Smooth muscle cell (in vitro differentiated cells): Measurements from ENCODE around the gene MLH1. TPM values are rescaled to one million over a fixed set of nuclear protein-coding genes. Genes with fewer than 3 reads are reported as not detected.

Experiments used
- DNase-seq: peaks from one replicate; lab custom pipeline; 2025; ENCODE audit not compliant: unreplicated experiment; lab: John Stamatoyannopoulos, UW
- H2AFZ ChIP-seq: fragments of 200-600 bp; sonication (generic); 2 replicates; pipeline ENCODE4 v1.6.0; 2016; ENCODE audit warnings: antibody characterized with exemption, low read depth, mild to moderate bottlenecking
- H3F3A ChIP-seq: fragments of 200-600 bp; sonication (generic); 2 replicates; pipeline ENCODE4 v1.6.0; 2017; ENCODE audit warnings: antibody characterized with exemption, low read depth
- H3K27ac ChIP-seq: fragments of 200-600 bp; sonication (generic); 2 replicates; pipeline ENCODE4 v1.5.1; 2016; ENCODE audit warnings: low read depth, mild to moderate bottlenecking
- H3K27me3 ChIP-seq: fragments of 200-600 bp; sonication (generic); 2 replicates; pipeline ENCODE4 v1.6.1; 2016; ENCODE audit warnings: low read depth, mild to moderate bottlenecking
- H3K36me3 ChIP-seq: fragments of 200-600 bp; sonication (generic); 2 replicates; pipeline ENCODE4 v1.5.1; 2016; ENCODE audit warnings: low read depth
- H3K4me1 ChIP-seq: fragments of 200-600 bp; sonication (generic); 2 replicates; pipeline ENCODE4 v1.5.1; 2016; ENCODE audit warnings: low read depth
- H3K4me2 ChIP-seq: fragments of 200-600 bp; sonication (generic); 2 replicates; pipeline ENCODE4 v1.6.0; 2016; ENCODE audit warnings: mild to moderate bottlenecking
- H3K4me3 ChIP-seq: fragments of 200-600 bp; sonication (generic); 2 replicates; pipeline ENCODE4 v1.5.1; 2016; ENCODE audit warnings: mild to moderate bottlenecking
- H3K79me2 ChIP-seq: fragments of 200-600 bp; sonication (generic); 2 replicates; pipeline ENCODE4 v1.6.0; 2016; ENCODE audit warnings: low read depth, mild to moderate bottlenecking
- H3K9ac ChIP-seq: fragments of 200-600 bp; sonication (generic); 2 replicates; pipeline ENCODE4 v1.6.0; 2016; ENCODE audit warnings: low read depth
- H3K9me3 ChIP-seq: fragments of 200-600 bp; sonication (generic); replicated peaks from 2 replicates; pipeline ENCODE4 v1.5.1; 2016; ENCODE audit warnings: low read depth
- H4K20me1 ChIP-seq: fragments of 200-600 bp; sonication (generic); 2 replicates; pipeline ENCODE4 v1.6.0; 2016; ENCODE audit warnings: low read depth
- WGBS: methylation state at CpG from one replicate; pipeline ENCODE4 v1.1.7; 2016; ENCODE audit warnings: low lambda C conversion rate; 5-methylcytosine and 5-hydroxymethylcytosine counted together
- polyA plus RNA-seq: library from polyadenylated mRNA; unstranded; fragments of >200 nt; fragmentation: Nextera tagmentation; extraction: Ambion mirVana; gene quantifications from 2 replicates; pipeline ENCODE4 v1.2.1, GENCODE V29; 2016
- total RNA-seq: library from RNA; depleted of rRNA; stranded (reverse); fragments of >200 nt; gene quantifications from 2 replicates; pipeline ENCODE4 v1.2.3, GENCODE V29; 2014
- TF ChIP-seq, protein P1 (sequence below): fragments of 200-600 bp; sonication (generic); IDR thresholded peaks from 2 replicates; pipeline ENCODE4 v1.5.1; 2017; ENCODE audit warnings: borderline replicate concordance, mild to moderate bottlenecking, antibody characterized with exemption; ENCODE audit not compliant: insufficient read depth, poor library complexity, severe bottlenecking

The MLH1 gene
- total and polyA plus RNA-seq, 2 experiments from 2014 or later = 22.6 to 28.3 TPM

DNA sequence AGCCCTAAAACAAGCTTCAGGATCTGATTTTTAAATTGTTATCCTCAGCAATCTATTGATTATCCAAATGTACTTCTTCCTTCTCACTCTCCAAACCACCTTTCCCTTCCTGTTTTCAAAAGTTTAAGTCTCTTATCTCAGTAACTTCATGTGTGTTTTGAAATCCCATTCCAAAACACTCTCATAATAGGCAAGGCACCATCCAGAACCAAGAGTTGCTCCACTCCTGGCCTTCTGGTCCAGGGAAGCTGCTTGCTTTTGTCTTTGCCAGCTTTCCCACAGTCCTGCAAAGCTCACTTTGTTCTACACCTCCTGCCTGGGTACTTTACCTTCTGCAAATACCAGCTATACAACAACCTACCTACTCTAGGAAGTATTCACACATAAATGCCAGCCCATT is 63.5 kb downstream of the MLH1 start:
- no peak for DNase-seq
- Histone ChIP-seq H3K4me3 (no peak overlapping the region), H3K36me3 (peaks cover 15% of the 10 kb centered on the region), H3K27me3 (no peaks in the 10 kb centered on the region), H3F3A (peaks cover 5% of the 10 kb centered on the region), H2AFZ (no peak overlapping the region), H3K9me3 (no peaks in the 10 kb centered on the region), H3K9ac (no peak overlapping the region), H3K27ac (no peak overlapping the region), H3K4me2 (no peak overlapping the region), H4K20me1 (no peaks in the 10 kb centered on the region), H3K79me2 (no peaks in the 10 kb centered on the region), H3K4me1 (no peaks in the 10 kb centered on the region)
- TF ChIP-seq, protein P1, sequence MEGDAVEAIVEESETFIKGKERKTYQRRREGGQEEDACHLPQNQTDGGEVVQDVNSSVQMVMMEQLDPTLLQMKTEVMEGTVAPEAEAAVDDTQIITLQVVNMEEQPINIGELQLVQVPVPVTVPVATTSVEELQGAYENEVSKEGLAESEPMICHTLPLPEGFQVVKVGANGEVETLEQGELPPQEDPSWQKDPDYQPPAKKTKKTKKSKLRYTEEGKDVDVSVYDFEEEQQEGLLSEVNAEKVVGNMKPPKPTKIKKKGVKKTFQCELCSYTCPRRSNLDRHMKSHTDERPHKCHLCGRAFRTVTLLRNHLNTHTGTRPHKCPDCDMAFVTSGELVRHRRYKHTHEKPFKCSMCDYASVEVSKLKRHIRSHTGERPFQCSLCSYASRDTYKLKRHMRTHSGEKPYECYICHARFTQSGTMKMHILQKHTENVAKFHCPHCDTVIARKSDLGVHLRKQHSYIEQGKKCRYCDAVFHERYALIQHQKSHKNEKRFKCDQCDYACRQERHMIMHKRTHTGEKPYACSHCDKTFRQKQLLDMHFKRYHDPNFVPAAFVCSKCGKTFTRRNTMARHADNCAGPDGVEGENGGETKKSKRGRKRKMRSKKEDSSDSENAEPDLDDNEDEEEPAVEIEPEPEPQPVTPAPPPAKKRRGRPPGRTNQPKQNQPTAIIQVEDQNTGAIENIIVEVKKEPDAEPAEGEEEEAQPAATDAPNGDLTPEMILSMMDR = no peak

DNA sequence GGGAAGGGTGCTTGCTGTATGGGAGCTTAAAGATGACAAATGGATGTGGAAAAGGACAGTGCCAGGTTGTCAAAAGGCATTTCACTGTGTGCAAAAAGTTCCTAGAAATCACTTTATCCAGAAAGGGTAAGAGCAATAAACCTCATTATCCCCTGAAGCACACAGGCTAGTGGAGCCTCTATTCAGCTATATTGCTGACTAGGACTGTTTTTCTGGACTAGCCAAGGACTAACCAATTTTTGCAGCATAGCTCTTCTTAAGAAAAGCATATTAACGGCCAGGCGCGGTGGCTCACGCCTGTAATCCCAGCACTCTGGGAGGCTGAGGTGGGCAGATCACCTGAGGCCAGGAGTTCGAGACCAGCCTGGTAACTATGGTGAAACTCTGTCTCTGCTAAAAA is 64.8 kb downstream of the MLH1 start:
- no peak overlapping the region for H3K4me2 ChIP-seq
- WGBS = 97% methylated on average over 5 of the region's 5 CpGs
- no peak overlapping the region for H3K4me3 ChIP-seq
- no peaks in the 10 kb centered on the region for H3K27me3 ChIP-seq
- no peaks in the 10 kb centered on the region for H3K9me3 ChIP-seq
- H3K27ac ChIP-seq = no peak overlapping the region
- no peak overlapping the region for H2AFZ ChIP-seq
- H3K36me3 ChIP-seq = peaks cover 7% of the 10 kb centered on the region
- no peaks in the 10 kb centered on the region for H3K4me1 ChIP-seq
- no peaks in the 10 kb centered on the region for H3K79me2 ChIP-seq
- no peaks in the 10 kb centered on the region for H4K20me1 ChIP-seq
- TF ChIP-seq, protein P1 = no peak
- no peak for DNase-seq
- no peak overlapping the region for H3K9ac ChIP-seq
- peaks cover 5% of the 10 kb centered on the region for H3F3A ChIP-seq

DNA sequence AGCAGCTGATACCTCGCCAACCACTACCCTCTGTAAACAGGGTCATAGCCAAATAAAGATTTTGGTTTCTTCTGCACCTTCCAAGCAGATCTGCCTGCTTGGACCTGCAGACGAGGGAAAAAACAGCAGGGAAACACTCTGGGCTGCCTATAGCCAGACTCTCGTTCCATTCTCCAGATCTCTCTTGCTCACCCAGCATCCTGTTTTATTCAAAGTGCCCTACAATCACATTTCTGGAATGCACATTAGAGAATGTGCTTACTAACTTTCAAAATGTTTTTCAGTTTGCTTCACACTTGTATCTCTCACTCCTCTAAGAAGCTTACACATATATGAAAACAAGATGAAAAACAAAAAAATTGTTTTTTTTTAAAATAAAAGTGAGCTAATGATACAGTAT is 71.4 kb downstream of the MLH1 start:
- no peak for DNase-seq
- no peaks in the 10 kb centered on the region for H3K79me2 ChIP-seq
- no peak overlapping the region for H3K4me2 ChIP-seq
- no peak overlapping the region for H3K4me3 ChIP-seq
- no peaks in the 10 kb centered on the region for H3F3A ChIP-seq
- H3K27ac ChIP-seq = no peak overlapping the region
- H3K27me3 ChIP-seq = no peaks in the 10 kb centered on the region
- H3K4me1 ChIP-seq = no peaks in the 10 kb centered on the region
- no peaks in the 10 kb centered on the region for H3K9me3 ChIP-seq
- H2AFZ ChIP-seq = no peak overlapping the region
- peaks cover 9% of the 10 kb centered on the region for H3K36me3 ChIP-seq
- no peaks in the 10 kb centered on the region for H4K20me1 ChIP-seq
- no peak overlapping the region for H3K9ac ChIP-seq
- TF ChIP-seq, protein P1 = no peak
- WGBS = 90% methylated on average over 3 of the region's 3 CpGs

DNA sequence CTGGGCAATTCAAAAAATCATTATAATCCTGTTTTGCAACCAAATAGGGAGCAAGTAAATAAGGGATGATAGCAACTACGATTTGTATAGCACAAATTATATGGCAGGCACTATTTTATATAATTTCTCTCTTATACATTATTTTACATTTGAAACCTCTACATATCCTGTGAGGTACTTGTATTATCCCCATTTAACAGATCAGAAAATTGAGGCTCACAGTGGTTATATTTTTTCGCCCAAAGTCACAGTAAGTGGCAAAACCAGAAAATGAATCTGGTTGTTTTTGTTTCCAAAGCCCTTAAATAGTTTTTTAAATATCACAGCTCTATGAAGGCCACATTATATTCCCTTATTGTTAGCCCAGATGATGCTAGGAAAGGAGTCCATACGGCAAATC is 74.3 kb downstream of the MLH1 start:
- Histone ChIP-seq H4K20me1 (no peaks in the 10 kb centered on the region), H3K9ac (no peak overlapping the region), H3K36me3 (peaks cover 9% of the 10 kb centered on the region), H3K27ac (no peak overlapping the region), H3K4me1 (no peaks in the 10 kb centered on the region), H3K27me3 (no peaks in the 10 kb centered on the region), H3K4me2 (no peak overlapping the region), H3K9me3 (no peaks in the 10 kb centered on the region), H3F3A (no peaks in the 10 kb centered on the region), H2AFZ (no peak overlapping the region), H3K79me2 (no peaks in the 10 kb centered on the region), H3K4me3 (no peak overlapping the region)
- WGBS = 98% methylated on average over 3 of the region's 3 CpGs
- no peak for DNase-seq
- TF ChIP-seq, protein P1 = no peak
